GM21619 (cell line): Measurements from ENCODE around the gene DPM1.

Source experiments
- ATAC-seq: cut with Tn5 transposase; IDR thresholded peaks from one replicate; pipeline ENCODE4 v1.9.1; 2021; ENCODE audit not compliant: unreplicated experiment

DPM1 gene

GRCh38 chr20:50930976-50931305, 27.4 kb downstream of the DPM1 start:
- peak; percentile 13 for ATAC-seq

GRCh38 chr20:50930139-50930975, 28.0 kb downstream of the DPM1 start:
- ATAC-seq: peak; percentile 8

GRCh38 chr20:50929299-50930138, 28.8 kb downstream of the DPM1 start:
- ATAC-seq: peak; percentile 64

GRCh38 chr20:50928469-50928868, 29.9 kb downstream of the DPM1 start:
- ATAC-seq: no peak

GRCh38 chr20:50926530-50926929, 31.8 kb downstream of the DPM1 start:
- ATAC-seq: no peak

GRCh38 chr20:50924261-50924920, 33.9 kb downstream of the DPM1 start:
- ATAC-seq: no peak

DNA sequence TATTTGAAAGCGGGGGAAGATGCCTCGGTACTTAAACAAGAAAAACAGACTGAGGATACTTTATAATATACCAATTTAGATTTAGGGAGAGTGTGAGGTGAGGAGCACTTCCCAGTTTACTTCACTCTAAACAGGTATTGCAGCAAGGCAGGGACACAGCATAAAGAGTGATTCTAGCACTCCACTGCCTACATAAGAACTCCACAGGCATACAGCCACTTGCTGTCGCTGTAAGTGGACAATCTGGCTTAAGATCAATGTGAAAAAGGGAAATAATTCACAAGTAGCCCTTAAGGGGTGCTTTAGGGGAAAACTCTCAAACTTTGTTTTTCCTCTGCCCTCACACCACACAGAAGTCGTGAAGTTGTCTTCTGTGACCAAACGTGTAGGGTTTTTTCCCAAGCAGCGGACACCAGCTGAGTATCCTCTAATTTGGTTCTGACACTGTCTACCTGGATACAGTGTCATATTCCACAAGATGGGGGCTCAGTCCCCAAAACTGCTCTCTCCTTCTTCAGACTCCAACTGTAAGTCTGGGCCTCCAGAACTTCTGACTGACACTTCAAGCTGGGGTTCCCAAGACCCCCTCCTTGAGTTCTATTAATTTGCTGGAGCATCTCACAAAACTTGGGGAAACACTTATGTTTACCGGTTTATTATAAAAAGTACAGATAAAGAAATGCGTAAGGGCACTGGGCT, 36.4 kb downstream of the DPM1 start:
- ATAC-seq: no peak

- no peak for ATAC-seq
Measured at GRCh38 chr20:50920997-50921396, 37.3 kb downstream of the DPM1 start.

- no peak for ATAC-seq
Measured at GRCh38 chr20:50919567-50919966, 38.8 kb downstream of the DPM1 start.

DNA sequence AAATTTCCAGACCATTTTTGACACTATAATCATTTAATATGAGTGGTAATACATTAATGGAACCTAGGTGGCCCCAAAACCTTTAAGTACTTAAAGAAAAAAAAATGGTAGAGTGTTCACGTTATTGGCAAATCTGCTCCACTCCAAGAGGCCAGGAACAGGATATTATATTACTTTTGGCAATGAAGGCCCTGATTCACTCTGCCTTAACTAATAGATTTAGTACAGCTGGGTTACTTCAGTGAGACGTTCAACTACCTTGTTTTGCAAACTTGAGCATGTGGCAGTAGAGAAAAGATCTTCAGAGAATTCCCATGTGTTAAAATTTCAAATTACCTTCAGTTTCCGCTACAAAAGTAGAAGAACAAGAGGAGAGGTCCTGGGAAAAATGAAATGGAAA, 39.9 kb downstream of the DPM1 start:
- ATAC-seq: no peak

- no peak for ATAC-seq
Measured at GRCh38 chr20:50916934-50917333, 41.4 kb downstream of the DPM1 start.

DNA sequence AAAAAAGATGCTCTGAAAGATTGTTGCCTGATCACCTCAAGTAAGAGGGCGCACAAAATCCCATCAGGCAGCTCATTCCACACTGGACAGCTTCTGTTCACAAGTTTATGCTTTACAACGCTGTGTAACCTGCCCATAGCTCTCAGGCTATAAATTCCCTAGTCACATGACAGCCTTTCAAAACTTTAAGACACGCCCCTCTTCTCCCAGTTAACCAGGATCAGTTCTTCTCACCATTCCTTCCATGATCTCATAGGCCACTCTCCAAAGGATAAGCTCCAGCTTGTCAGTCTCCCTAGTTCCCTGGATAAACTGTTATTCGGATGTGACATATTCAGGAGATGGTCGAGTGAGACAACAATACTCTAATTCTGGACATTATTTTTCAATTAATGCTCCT, 42.1 kb downstream of the DPM1 start:
- no peak for ATAC-seq

DNA sequence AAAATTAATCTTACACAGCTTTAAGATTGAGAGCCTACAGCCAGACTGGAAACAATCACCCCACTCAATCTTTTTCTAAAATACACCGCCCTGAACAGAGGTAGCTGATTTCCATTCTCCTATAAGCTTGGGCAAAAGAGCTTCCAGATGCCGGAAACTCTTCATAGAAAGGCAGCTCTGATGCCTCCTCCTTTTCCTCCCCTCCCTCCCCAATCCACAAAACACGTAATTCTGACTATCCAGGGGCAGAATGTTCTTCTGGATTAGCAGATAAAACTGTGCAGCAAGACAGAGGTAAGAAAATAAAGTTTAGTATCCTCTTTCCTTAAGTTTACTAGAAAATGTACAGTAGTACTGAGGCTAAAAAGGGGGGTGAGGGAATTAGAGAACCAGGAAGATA, 42.9 kb downstream of the DPM1 start:
- ATAC-seq: no peak

DNA sequence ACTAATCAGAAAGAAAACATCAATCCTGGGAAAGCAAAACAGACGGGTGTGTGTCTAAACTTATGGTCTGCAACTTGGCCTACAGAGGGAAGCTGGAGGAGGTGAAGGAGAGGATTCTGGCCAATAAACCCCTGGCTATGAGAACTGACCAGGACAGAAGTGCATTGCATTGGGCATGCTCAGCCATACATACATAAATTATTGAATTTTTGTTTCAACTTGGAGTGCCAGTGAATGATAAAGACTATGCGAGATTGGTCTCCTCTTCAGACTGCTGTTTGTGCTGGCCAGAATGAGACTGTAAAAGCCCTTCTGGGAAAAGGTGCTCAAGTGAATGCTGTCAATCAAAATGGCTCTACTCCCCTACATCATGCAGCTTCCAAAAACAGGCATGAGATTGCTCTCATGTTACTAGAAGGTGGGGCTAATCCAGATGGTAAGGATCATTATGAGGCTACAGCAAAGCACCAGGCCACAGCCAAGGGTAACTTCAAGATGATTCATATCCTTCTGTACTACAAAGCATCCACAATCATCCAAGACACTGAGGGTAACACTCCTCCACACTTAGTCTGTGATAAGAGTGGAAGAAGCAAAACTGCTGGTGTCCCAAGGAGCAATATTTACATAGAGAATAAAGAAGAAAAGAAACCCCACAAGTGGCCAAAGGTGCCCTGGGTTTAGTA, 44.5 kb downstream of the DPM1 start:
- no peak for ATAC-seq

DNA sequence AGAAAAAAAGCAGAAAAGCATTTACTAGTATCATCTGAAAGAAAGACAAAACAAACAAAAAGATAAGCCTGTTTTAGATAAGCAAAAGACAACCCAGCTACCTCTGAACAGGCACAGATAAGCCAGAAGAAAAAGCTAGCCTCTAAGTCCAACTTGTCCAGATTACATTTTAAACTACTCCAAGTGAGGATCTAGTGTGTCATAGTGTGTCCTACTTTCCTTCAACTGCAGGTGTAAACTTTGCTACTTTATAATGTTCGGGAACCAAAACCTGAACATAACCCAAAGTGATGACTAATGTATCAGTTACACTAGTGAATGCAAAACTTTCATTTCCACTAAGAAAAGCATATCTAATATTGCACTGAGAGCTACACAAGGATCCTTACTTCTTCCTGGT, 46.6 kb downstream of the DPM1 start:
- no peak for ATAC-seq

DNA sequence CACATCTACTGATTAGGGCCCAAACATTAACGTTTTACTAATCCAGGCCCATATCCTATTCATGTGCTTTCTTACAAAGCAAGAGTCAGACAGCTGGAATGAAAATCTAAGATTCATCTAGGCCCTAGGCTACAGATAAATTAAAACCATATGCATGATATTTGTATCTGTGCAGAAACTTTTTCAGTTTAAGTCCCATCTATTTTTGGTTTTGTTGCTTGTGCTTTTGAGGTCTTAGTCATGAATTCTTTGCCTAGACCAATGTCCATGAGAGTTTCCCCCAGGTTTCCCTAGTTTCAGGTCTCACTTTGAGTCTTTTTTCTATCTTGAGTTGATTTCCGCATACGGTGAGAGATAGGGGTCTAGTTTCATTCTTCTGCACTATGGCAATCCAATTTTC, 47.3 kb downstream of the DPM1 start:
- ATAC-seq: no peak

GRCh38 chr20:50909413-50909812, 48.9 kb downstream of the DPM1 start:
- no peak for ATAC-seq

GRCh38 chr20:50904067-50904570, 54.2 kb downstream of the DPM1 start:
- no peak for ATAC-seq

- no peak for ATAC-seq
Measured at GRCh38 chr20:50903353-50904051, 54.8 kb downstream of the DPM1 start.

DNA sequence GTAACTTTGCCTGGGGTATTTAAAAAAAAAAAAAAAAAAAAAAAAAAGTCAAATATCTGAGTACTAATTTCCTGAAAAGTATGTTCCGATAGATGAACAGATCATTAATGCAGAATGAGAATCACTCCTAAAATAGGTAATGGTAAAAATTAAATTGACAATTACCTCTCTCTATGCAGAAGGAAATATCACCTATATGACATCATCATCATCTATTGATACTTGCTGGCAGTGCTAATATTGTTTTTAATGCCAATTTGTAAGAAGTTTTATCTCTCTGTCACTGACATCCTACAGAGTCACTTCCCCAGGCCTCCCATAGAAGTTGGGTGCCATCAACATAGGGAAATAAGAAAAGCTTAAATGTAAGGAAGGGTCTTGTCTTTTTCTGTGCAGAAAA, 57.0 kb downstream of the DPM1 start:
- ATAC-seq: no peak
